Stimulated activated CD4-positive, alpha-beta T cell treated with anti-CD3 and anti-CD28 coated beads, Interleukin-2, amount 100 ng/mL, for 48 hours (primary cell): Measurements from ENCODE around the gene FDXR.

Experiments used
- DNase-seq, 2 donors: peaks; one replicate each; pipeline ENCODE4 v3.0.0-alpha.2; 2020

Gene FDXR

GRCh38 chr17:74832421-74832820, 40.4 kb downstream of the FDXR start:
- no peak for DNase-seq

DNA sequence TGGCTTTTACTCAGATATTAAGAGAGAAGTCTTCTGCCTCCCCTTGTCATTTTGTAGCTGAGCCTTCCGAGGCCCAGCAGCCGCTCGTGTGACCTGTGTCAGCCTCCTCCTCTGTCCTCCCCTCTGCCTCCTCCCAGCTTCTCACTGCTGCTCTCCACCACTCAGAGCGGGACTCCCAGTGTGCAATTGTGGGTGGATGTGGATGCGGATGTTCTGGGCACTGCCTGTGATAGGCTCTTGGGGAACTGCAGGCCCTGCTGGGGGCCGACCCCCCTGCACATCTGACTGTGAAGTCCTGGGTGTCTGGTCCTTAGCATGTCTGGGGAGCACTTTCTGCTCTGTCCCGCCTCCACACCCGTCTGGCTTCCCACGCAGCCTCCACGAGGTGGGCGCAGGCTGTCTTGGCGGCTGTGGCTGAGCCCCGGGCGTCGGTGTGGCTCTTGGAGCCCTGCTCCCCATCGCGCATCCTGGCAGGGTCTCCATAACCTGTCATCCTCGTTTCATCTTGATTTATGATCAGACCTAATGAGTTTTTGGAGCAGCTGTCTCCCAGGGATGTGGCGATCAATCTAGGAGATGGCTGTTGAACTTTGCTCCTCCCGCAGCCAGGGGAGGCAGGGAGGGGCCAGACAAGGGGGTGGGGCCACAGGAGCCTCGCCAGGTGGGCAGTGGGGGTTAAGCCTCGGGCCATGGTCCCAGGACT, 41.2 kb downstream of the FDXR start:
- no peak for DNase-seq

DNA sequence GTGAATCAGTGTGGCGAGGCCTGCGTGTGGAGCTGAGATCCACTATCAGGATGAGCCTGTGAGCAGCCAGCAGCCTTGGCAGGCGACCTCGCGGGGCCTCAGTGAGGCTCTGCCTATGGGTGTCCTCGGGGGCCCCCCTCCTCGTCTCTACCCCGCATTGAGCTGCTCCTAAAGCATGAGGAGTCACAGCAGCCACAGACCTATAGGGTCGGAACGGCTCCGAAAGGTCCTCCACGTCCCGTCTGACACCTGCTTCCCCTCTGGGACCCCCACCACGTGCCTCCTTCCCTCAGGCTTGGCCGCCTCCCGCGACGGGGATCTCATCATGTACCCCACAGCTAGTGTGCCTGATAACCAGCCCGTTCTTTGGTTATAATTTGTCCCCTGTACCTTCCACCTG, 41.9 kb downstream of the FDXR start:
- DNase-seq, result no peak

DNA sequence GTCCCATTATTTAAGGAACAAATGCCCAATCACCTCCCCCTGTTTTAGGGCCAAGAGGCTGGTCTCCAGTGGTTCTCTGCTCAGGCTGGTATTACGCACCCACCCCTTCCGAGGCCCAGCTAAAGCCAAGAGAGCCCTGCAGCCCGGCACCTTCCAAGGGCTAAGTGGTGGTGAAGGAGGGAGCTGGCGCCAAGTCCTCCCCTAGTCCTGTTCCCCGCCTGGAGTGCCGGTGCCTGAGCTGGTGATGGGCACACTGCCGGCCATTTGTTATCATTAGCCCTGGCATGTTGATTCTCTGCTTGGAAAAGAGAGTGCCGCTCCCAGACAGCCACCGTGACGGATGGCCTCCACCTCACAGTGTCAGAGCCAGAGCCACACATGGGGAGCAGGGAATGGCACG, 45.0 kb downstream of the FDXR start:
- DNase-seq, result no peak

DNA sequence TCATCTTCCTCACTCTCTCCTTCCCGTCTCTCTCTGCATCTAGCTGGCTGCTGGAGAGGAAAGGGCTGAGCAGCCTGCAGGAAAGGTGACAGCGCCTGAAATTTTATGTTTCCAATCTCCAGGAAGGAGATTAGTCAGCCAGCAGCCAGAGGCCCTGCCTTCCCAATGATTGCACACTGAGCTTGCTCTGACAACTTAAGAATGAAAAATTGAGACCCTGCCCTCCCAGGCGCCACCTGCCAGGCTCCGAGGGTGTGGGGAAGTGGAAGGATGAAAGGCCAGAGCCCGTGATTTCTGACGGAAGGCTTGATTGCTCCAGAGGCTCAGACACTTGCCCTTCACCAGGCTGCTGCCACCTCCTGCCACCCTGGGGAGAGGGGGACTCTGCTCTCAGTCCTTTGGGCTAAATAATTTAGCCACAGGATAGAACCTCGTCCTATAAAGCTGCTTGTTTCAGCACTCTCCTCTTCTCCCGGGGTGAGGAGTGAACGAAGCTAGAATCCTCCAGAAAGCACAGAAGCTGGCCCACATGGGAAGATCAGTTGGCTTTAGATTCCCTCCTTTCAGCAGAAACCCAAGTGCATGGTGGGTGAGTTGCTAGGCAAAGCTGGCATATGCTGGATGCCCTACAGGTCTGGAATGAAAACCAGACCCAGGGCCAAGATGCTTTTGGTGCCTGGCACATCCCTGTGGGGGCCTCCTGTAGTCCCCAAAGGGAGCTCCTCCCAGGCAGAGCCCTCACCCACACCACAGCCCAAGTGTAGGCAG, 46.7 kb downstream of the FDXR start:
- no peak for DNase-seq

- no peak for DNase-seq
These were observed 47.7 kb downstream of the FDXR start for GRCh38 chr17:74824961-74825627.

DNA sequence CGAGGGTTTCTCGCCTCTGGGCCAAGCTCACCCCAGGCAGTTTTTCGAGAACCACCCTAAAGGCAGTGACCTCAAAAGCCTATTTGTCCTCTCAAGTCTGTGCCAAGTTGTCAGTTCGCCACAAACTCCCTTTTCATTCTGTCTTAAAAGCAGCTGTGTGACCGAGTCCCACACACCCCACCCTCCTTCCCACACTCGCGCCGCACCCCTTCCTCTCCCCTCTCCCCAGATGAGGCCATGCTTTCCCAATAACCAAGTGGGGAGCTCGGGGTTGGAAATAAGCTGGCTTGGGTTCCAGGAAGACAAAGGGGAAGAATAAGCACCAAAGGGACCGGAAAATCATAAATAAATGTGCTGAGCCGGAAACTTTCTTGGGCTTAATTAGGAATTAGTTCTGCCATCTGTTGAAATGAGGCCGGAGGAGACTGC, 49.8 kb downstream of the FDXR start:
- no peak for DNase-seq

DNA sequence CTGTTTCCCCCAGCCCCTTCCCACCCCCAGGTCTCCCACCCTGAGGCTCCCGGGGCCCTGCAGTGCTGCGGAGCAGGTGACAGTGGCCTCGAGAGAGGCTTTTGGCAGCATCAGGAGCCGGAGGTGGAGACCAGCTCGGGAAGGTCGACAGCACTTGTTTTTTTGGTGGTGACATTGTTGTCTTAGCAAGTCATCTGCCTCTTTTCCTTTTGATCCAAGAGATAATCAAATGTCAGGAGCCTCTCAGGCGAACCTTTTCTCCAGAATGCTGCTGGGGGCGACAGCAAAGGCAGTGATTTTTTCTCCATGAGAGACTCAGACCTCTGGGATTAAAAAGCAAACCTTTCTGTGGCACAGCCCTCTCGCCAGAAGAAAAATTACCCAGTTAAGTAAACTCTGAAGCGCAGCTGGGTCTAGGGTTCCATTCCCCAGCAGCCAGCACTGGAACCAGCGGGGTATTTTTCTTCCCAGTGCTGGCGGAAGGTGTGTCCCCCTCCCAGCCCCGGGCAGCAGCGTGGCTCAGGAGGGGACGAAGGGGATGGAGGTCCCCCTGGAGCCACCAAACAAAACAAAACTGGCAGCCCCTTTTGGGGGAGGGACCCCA, 50.4 kb downstream of the FDXR start:
- DNase-seq, result no peak

- no peak for DNase-seq
These were observed 51.0 kb downstream of the FDXR start for GRCh38 chr17:74821655-74822334.

DNA sequence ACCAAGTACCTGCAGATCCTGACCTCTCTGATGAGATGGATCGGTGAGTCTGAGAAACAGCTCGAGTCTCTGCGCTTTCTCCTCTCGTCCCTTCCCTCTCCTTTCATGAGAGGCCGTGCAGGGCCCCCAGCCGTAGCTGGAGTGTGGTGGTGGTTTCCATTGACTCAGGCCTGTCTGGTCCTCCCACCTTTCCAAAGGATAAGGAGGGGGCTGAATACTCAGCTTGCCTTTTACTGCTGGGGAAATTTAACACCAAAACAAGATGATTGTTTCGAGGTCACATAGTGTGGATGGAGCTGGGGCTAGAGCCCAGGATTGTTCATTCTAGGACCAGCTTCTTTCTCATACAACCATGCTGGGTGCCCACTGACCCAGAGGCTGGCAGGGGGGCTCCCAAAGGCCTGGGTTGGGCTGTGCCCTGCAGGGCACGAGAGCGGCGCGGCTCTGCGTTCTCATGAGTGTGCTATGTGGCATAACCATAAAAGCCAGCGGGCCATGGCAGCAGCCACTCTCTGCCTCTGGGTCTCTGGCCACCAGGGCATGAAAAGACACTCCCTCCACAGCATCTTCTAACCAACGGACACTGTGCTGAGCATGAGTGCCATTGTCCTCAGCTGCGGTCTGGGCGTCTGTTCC, 52.9 kb downstream of the FDXR start:
- DNase-seq, result no peak

DNA sequence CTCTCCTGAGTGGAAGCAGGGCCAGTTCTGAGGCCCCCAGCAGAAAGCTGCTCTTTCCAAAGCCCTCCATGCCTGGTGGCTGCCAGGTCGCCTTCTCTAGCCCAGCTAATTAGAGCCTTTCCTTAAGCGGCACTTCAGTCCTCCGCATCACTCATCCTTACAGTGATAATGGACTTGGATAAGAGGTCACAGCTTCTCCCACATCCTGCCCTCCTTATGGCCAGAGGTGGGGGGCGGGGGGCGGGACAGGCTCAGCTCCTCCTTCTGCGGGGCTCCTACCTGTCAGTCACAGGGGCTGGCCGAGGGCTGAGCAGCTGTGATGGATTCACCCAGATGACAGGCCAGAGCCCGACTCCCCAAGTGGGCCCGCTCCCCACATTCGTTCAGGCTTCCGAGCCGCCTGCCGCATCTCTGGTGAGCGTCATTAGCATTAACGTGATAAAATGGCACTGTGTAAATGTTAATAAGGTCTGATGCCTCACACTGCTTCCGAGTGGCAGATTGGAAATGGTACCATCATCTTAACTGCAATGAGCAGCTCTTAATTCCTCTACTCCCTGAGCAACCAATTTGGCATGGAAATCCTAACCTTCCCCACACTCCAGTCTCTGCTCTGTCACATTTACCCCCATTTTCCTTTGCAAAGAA, 54.4 kb downstream of the FDXR start:
- DNase-seq, result no peak

DNA sequence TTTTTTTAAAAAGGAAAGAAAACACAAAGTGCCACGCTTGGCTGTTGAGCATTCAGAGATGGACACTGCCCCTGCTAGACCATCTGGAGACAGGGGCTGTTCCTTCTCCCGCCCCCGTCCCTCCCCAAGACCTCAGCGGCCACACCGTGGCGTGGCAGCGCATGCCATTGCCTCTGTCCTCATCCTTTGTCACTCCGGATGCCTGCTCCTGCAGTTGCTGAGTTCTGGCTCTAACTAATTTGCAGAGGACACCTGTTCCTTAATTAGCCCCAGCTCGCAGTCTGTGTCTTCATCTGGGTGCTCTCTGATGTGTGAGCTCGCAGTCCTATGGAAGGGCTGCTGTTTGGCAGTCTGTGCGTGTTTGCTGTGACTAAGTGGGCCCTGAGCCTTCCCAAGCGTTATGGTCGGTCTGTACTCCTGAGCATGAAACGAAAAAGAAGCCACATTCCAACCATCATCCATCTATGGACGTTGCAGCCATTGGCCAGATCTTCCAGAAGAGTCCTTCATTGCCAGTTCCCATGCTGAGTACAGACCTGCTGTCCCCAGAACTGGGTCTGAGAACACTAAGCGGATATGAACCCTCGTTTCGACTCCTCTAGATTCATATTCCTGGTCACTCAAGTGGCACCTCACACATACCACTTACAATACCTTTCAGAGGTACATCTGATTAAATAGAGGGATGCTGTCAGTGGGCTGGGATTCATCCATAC, 55.7 kb downstream of the FDXR start:
- no peak for DNase-seq

DNA sequence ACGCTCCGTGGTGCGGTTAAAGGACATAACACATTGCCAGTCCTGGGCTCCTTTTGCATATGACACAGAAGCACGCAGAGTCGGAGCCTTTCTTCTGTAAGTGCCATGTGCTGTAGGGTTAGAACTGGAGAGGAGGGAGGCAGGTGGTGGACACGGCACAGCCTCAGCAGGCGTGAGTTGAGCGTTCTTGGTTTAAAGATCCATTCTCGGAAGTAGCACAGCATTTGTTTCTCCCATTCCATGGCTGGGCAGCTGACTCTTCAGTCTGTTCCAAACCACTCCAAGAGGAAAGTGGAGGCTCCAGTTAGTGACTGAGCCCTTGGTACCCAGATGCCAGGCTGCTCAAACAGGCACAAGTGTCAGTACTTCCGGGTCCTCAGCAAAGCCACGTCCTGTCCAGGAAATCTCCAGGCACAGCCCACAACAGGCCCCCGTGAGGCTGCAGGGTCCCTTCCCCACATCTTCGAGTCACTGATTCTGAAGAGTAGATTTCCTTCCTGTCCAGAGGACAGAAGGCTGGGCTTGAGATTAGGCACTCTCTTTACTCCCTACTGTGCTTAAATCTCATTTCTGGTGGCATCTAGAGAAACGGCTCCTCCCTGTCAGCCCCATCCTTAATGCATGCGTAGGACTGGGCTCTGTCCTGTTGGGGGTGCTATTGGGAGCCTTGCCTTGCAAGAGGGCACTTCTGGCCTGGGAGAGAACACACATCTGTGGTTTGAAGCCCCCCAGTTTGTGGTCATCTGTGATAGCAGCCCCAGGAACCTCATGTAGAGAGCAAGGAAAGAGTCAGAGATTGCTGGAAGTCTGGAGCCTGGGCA, 57.0 kb downstream of the FDXR start:
- no peak for DNase-seq

DNA sequence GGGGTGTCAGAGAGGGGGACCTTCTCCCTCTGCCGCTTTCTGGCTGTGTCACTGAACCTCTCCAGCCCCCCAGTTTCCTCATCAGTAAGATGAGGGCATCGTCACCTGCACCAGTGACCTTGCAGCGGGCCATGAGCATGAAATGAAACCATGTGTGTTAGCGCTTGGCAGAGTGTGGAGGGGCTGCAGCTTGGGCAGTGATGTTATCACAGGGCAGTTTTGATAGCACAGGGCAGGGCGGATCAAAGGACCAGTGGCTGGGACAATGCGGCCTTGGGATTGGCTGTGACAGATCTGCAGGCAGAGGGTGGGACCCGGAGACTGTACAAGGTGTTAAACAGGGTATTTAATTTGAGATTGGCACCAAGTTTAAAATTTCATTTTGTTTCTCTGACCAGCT, 57.7 kb downstream of the FDXR start:
- no peak for DNase-seq

- DNase-seq, result no peak
These were observed 58.3 kb downstream of the FDXR start for GRCh38 chr17:74814453-74814852.
